Stimulated activated CD8-positive, alpha-beta memory T cell treated with anti-CD3 and anti-CD28 coated beads, Interleukin-12 subunit alpha, Interleukin-12 subunit beta, amount 100 ng/mL, for 4 hours (primary cell): ENCODE measurements around the gene KIF22.

Source experiments
- DNase-seq: peaks from one replicate; pipeline ENCODE4 v3.0.0-alpha.2; 2020; ENCODE audit warnings: low read depth

Gene KIF22

GRCh38 chr16:29841631-29842030 lies 51.1 kb downstream of the KIF22 start:
- DNase-seq = no peak

- DNase-seq = no peak
These were observed 52.3 kb downstream of the KIF22 start for GRCh38 chr16:29842732-29843346.

GRCh38 chr16:29843931-29844330 lies 53.4 kb downstream of the KIF22 start:
- DNase-seq = no peak

- DNase-seq = no peak
These were observed 54.2 kb downstream of the KIF22 start for GRCh38 chr16:29844575-29845331.

- no peak for DNase-seq
These were observed 55.1 kb downstream of the KIF22 start for GRCh38 chr16:29845656-29846055.

GRCh38 chr16:29848420-29849297 lies 58.1 kb downstream of the KIF22 start:
- peak; percentile 60 for DNase-seq

GRCh38 chr16:29849505-29849904 lies 59.0 kb downstream of the KIF22 start:
- no peak for DNase-seq

GRCh38 chr16:29850998-29851397 lies 60.4 kb downstream of the KIF22 start:
- no peak for DNase-seq

- no peak for DNase-seq
These were observed 62.1 kb downstream of the KIF22 start for GRCh38 chr16:29852654-29853053.

- DNase-seq = no peak
These were observed 64.1 kb downstream of the KIF22 start for GRCh38 chr16:29854520-29855100.
